CD14-positive monocyte (primary cell): ENCODE results near the gene POP7. TPM values are rescaled to one million over a fixed set of nuclear protein-coding genes. Genes with fewer than 3 reads are reported as not detected.
"Not testable (repeated sequence)": the region's sequence is repeated elsewhere in the genome, so short reads cannot be mapped to it uniquely, and the experiment has no call there.

ENCODE experiments used
- DNase-seq, 3 donors: peaks; one replicate each; pipeline ENCODE4 v3.0.0-alpha.2; 2011 to 2022
- H2AFZ ChIP-seq: 2 replicates; pipeline ENCODE4 v1.6.0; 2012; ENCODE audit warnings: mild to moderate bottlenecking, low read depth, low read length, inconsistent platforms; ENCODE audit not compliant: insufficient read depth, poor library complexity, severe bottlenecking
- H3K27ac ChIP-seq, 2 donors: 1 replicate in 1 of 2; 2 replicates in 1 of 2; pipeline ENCODE4 v1.5.1; 2012 to 2013; ENCODE audit warnings: low read length in 2 of 2, control low read depth in 1 of 2, inconsistent platforms in 1 of 2, low read depth in 1 of 2, mild to moderate bottlenecking in 1 of 2
- H3K27me3 ChIP-seq, 2 donors: one replicate each; pipeline versions ENCODE4 v1.6.0 to v1.6.1; 2011 to 2013; ENCODE audit warnings: low read length in 2 of 2; ENCODE audit not compliant: control insufficient read depth in 2 of 2, insufficient read depth in 2 of 2
- H3K36me3 ChIP-seq, 2 donors: replicated peaks in 1 of 2; 1 replicate in 1 of 2; 2 replicates in 1 of 2; pipeline versions ENCODE4 v1.5.1 to v1.6.1; 2012 to 2013; ENCODE audit warnings: low read length in 2 of 2, control low read depth in 1 of 2, inconsistent platforms in 1 of 2, mild to moderate bottlenecking in 1 of 2; ENCODE audit not compliant: insufficient read depth in 2 of 2, control insufficient read depth in 1 of 2
- H3K4me1 ChIP-seq, 2 donors: 1 replicate in 1 of 2; 2 replicates in 1 of 2; pipeline versions ENCODE4 v1.5.1 to v1.6.1; 2012 to 2013; ENCODE audit warnings: low read length in 2 of 2, control low read depth in 1 of 2, inconsistent platforms in 1 of 2, mild to moderate bottlenecking in 1 of 2, moderate library complexity in 1 of 2; ENCODE audit not compliant: insufficient read depth in 2 of 2, control insufficient read depth in 1 of 2
- H3K4me2 ChIP-seq: replicated peaks from 2 replicates; pipeline ENCODE3; 2012; ENCODE audit warnings: low read length, moderate library complexity, mild to moderate bottlenecking; ENCODE audit not compliant: poor library complexity, severe bottlenecking; ENCODE audit errors: extremely low read depth
- H3K4me3 ChIP-seq, 3 experiments: fragments of 200-600 bp in 1 of 3; sonication (generic) in 1 of 3; replicated peaks in 1 of 3; 1 replicate in 2 of 3; 2 replicates in 1 of 3; pipeline ENCODE4 v1.5.1; 2011 to 2013; ENCODE audit warnings: low read length in 3 of 3, mild to moderate bottlenecking in 3 of 3, control low read depth in 2 of 3, low read depth in 2 of 3, inconsistent platforms in 1 of 3, moderate library complexity in 1 of 3
- H3K79me2 ChIP-seq: 2 replicates; pipeline ENCODE4 v1.6.0; 2012; ENCODE audit warnings: mild to moderate bottlenecking, control low read depth, inconsistent platforms, low read length, moderate library complexity; ENCODE audit not compliant: insufficient read depth
- H3K9ac ChIP-seq: 2 replicates; pipeline ENCODE4 v1.6.0; 2017; ENCODE audit warnings: low read length, mild to moderate bottlenecking; ENCODE audit not compliant: insufficient read depth, poor library complexity, severe bottlenecking
- H3K9me3 ChIP-seq, 2 donors: replicated peaks in 1 of 2; 1 replicate in 1 of 2; 2 replicates in 1 of 2; pipeline versions ENCODE4 v1.5.1 to v1.6.1; 2012 to 2013; ENCODE audit warnings: low read length in 2 of 2, control low read depth in 1 of 2; ENCODE audit not compliant: control insufficient read depth in 1 of 2, insufficient read depth in 1 of 2
- H4K20me1 ChIP-seq: 2 replicates; pipeline ENCODE4 v1.6.0; 2012; ENCODE audit warnings: mild to moderate bottlenecking, low read length, control low read depth, moderate library complexity; ENCODE audit not compliant: insufficient read depth
- H3K27ac Mint-ChIP-seq, 7 donors: one replicate each; pipeline ENCODE4 v1.8.0; 2020; ENCODE audit warnings: mild to moderate bottlenecking in 7 of 7, mixed read lengths in 7 of 7, moderate library complexity in 6 of 7, inconsistent platforms in 2 of 7
- H3K27me3 Mint-ChIP-seq, 3 donors: one replicate each; pipeline ENCODE4 v1.8.0; 2021 to 2022; ENCODE audit warnings: low read depth in 3 of 3, mild to moderate bottlenecking in 3 of 3, mixed read lengths in 3 of 3, moderate library complexity in 3 of 3, inconsistent platforms in 1 of 3
- H3K36me3 Mint-ChIP-seq, 2 donors: one replicate each; pipeline ENCODE4 v1.8.0; 2020; ENCODE audit warnings: mixed read lengths in 2 of 2, inconsistent platforms in 1 of 2, mild to moderate bottlenecking in 1 of 2
- H3K4me1 Mint-ChIP-seq: one replicate; pipeline ENCODE4 v1.8.0; 2020; ENCODE audit warnings: mild to moderate bottlenecking, mixed read lengths
- H3K4me3 Mint-ChIP-seq, 2 donors: one replicate each; pipeline ENCODE4 v1.8.0; 2020; ENCODE audit warnings: mild to moderate bottlenecking in 2 of 2, mixed read lengths in 2 of 2, moderate library complexity in 1 of 2
- H3K9me3 Mint-ChIP-seq, 7 donors: one replicate each; pipeline ENCODE4 v1.8.0; 2020 to 2022; ENCODE audit warnings: mixed read lengths in 7 of 7, mild to moderate bottlenecking in 6 of 7, moderate library complexity in 6 of 7, inconsistent platforms in 2 of 7
- CTCF ChIP-seq: fragments of 200-600 bp; IDR thresholded peaks from one replicate; pipeline ENCODE4 v1.8.0; 2022; ENCODE audit warnings: antibody characterized with exemption, mild to moderate bottlenecking
- WGBS: methylation state at CpG from one replicate; pipeline ENCODE4 v1.1.5; 2013; ENCODE audit warnings: missing lambda C conversion rate; ENCODE audit not compliant: insufficient coverage; 5-methylcytosine and 5-hydroxymethylcytosine counted together
- intact Hi-C, 2 donors: fragments of 100-400 bp; cut with micrococcal nuclease; formaldehyde crosslinking; loops; one replicate each; pipeline versions ENCODE4 v1.15.0 to v1.15.1; 2023
- polyA plus RNA-seq, 3 donors: library from polyadenylated mRNA; depleted of rRNA in 1 of 3; unstranded in 2 of 3; stranded (reverse) in 1 of 3; fragments of 300-500 nt in 2 of 3; fragments of >200 nt in 1 of 3; fragmentation: Illumina TruSeq in 2 of 3; gene quantifications; 1 replicate in 2 of 3; 2 replicates in 1 of 3; pipeline ENCODE4 v1.2.3, GENCODE V29; 2012 to 2021

Gene POP7
- polyA plus RNA-seq, 3 donors: 11.1 to 48.5 (median 41.6) TPM

- no peak for TF ChIP-seq CTCF
- Histone ChIP-seq H3K36me3 (no peaks in the 10 kb centered on the region), H2AFZ (no peak overlapping the region), H3K4me3 (no peak overlapping the region), H3K4me1 (peaks cover 8 to 11% of the 10 kb centered on the region in 2 donors), H3K4me2 (no peak overlapping the region), H4K20me1 (no peaks in the 10 kb centered on the region), H3K9ac (no peak overlapping the region), H3K79me2 (peaks cover 12% of the 10 kb centered on the region), H3K27ac (no peak overlapping the region), H3K9me3 (no peaks in the 10 kb centered on the region), H3K27me3 (no peaks in the 10 kb centered on the region)
- no peak overlapping the region for H3K4me3 Mint-ChIP-seq
- WGBS: 98% methylated on average over 11 of the region's 11 CpGs
- DNase-seq: no peak
- intact Hi-C loops: no loop called here
- H3K27me3 Mint-ChIP-seq: peaks cover 0 to 5% (median 4%) of the 10 kb centered on the region in 3 donors
- H3K36me3 Mint-ChIP-seq: peaks cover 2 to 7% of the 10 kb centered on the region in 2 donors
- H3K4me1 Mint-ChIP-seq: peaks cover 12% of the 10 kb centered on the region
- no peaks in the 10 kb centered on the region for H3K9me3 Mint-ChIP-seq
- H3K27ac Mint-ChIP-seq: peak overlapping the region in 1 of 7 donors; percentile 42
Measured at GRCh38 chr7:100711369-100711768, 5.4 kb downstream of the POP7 start.

- 77% methylated on average over 8 of the region's 8 CpGs for WGBS
- H3K27me3 ChIP-seq: peaks cover 9 to 11% of the 10 kb centered on the region in 2 donors
- H3K36me3 Mint-ChIP-seq: peaks cover 0 to 4% of the 10 kb centered on the region in 2 donors
- H3K27me3 Mint-ChIP-seq: peaks cover 14 to 31% (median 22%) of the 10 kb centered on the region in 3 donors
- H3K36me3 ChIP-seq: no peaks in the 10 kb centered on the region
- no peak overlapping the region for H3K4me3 Mint-ChIP-seq
- no peak overlapping the region for H2AFZ ChIP-seq
- H3K9ac ChIP-seq: no peak overlapping the region
- peaks cover 11 to 25% (median 23%) of the 10 kb centered on the region in 7 donors for H3K9me3 Mint-ChIP-seq
- DNase-seq: no peak
- peaks cover 4 to 18% of the 10 kb centered on the region in 2 donors for H3K9me3 ChIP-seq
- no peaks in the 10 kb centered on the region for H3K4me1 Mint-ChIP-seq
- H3K4me3 ChIP-seq: no peak overlapping the region
- no peak overlapping the region for H3K27ac Mint-ChIP-seq
- intact Hi-C loops: no loop called here
- no peaks in the 10 kb centered on the region for H3K79me2 ChIP-seq
- no peaks in the 10 kb centered on the region for H4K20me1 ChIP-seq
- H3K4me1 ChIP-seq: no peaks in the 10 kb centered on the region
- H3K27ac ChIP-seq: no peak overlapping the region
- no peak overlapping the region for H3K4me2 ChIP-seq
- no peak for TF ChIP-seq CTCF
Measured at GRCh38 chr7:100714725-100715124, 8.8 kb downstream of the POP7 start.

- H3K4me3 ChIP-seq, intact Hi-C loops, H3K4me1 Mint-ChIP-seq: not testable (repeated sequence)
Measured at GRCh38 chr7:100717073-100717472, 11.2 kb downstream of the POP7 start.

More at GRCh38 chr7:100717073-100717472, 11.2 kb downstream of the POP7 start:
- H2AFZ ChIP-seq, H3K4me1 ChIP-seq, H3K79me2 ChIP-seq, H3K4me2 ChIP-seq, H3K36me3 ChIP-seq, H3K4me3 Mint-ChIP-seq, H3K36me3 Mint-ChIP-seq, H4K20me1 ChIP-seq, H3K27ac ChIP-seq, DNase-seq, H3K9ac ChIP-seq: not testable (repeated sequence)
- peaks cover 24 to 32% of the 10 kb centered on the region in 2 donors for H3K27me3 ChIP-seq
- peaks cover 11 to 37% (median 24%) of the 10 kb centered on the region in 7 donors for H3K9me3 Mint-ChIP-seq
- peak overlapping the region in 1 of 7 donors; percentile 32 for H3K27ac Mint-ChIP-seq
- H3K27me3 Mint-ChIP-seq: peaks cover 35 to 54% (median 41%) of the 10 kb centered on the region in 3 donors
- H3K9me3 ChIP-seq: peaks cover 12 to 18% of the 10 kb centered on the region in 2 donors
- WGBS: 76% methylated on average over 2 of the region's 2 CpGs
